Measurements from ENCODE around the gene RASGRF1. TPM values are rescaled to one million over a fixed set of nuclear protein-coding genes. Genes with fewer than 3 reads are reported as not detected.
"Not testable (repeated sequence)": the region's sequence is repeated elsewhere in the genome, so short reads cannot be mapped to it uniquely, and the experiment has no call there.

The RASGRF1 gene
- polyA plus RNA-seq, 5 donors, result 6.7 to 39.9 (median 20.7) TPM

DNA sequence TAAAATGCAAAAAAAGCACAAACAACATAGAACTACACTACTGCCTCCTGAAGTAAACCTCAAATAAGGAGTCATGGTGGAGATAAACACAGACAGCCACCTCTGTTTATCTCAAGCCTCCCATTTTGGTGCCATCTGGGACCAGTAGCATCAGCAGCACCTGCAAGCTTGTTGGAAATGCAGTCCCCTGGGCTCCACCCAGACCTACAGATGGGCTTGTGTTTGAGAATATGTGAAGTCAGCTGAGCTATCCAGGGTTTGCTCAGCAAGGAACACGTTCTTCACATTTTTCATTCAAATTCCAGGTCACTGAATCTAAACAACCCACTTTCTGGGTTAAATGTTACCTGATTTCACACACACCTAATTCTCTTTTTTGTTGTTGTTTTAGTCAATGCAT is 45.5 kb downstream of the RASGRF1 start:
- DNase-seq, result no peak

DNA sequence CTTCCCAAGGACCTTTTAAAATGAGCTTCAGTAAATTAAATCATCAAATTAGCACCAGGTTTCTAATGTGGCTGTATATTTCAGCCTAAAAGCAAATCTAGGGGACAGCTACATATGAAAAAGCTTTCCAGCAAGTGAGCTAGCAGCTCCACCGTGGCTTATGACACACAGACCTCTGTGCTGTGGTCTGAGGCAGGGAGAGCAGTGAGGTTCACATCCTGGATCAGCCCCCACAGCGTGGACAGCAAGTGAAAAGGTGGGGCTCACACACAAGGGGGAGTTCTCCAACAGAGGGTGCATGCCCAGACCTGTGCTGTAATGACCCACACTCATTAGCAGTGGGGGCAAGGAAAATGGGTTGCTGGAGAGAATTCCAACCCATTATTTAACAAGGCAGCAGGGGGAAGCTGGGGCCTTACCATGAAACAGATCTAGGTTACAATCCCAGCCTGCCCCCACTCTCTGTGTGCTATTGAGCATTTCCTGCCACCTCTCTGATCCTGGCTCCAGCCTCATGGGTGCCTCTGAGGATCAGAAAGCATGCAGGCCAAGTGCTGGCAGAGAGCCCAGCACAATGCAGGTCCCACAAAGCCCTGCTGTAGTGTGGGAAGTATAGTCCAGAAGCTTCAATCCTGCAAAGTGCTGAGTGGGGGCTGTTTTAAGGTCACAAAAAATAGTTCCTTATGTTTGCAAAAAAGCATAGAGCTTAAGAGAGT is 48.2 kb downstream of the RASGRF1 start:
- DNase-seq, result no peak

DNA sequence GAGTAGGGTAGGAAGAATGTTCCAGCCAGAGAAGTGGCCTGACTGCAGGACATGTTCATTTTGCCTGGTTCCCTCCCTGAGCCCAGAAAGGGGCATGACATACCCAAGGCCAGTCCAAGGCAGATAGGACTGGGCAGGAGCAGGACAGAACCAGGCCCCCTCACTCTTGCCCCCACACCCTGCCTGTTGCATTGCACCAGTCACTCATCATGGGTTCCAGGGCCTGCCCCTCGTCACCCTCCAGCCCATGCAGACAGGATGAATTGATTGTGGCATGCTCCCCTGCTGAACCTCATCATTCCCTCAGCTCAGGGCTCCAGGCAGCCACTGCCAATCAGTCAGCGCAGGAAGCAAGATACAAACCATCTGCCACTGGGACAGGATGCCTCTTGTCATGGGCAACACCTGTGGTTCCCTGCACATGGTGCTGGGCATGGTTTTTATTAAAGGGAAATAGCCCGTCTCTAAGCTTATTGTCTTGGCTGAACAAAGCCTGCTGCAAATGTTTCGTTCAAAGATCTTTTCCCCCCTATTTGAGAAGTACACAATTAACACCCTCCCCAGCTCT is 48.9 kb downstream of the RASGRF1 start:
- no peak for DNase-seq

DNA sequence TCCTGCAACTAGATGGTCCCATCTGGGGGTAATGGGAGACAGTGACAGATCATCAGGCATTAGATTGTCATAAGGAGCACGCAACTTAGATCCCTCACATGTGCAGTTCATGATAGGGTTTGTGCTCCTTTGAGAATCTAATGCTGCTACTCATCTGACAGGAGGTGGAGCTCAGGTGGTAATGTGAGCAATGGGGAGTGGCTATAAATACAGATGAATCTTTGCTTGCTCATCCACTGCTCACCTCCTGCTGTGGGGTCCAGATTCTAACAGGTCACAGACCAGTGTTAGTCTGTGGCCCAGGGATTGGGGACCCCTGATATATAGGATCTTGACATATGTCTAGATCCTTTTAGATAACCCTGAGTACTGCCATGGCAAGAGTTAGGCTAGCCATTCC is 52.7 kb downstream of the RASGRF1 start:
- DNase-seq, result no peak

DNA sequence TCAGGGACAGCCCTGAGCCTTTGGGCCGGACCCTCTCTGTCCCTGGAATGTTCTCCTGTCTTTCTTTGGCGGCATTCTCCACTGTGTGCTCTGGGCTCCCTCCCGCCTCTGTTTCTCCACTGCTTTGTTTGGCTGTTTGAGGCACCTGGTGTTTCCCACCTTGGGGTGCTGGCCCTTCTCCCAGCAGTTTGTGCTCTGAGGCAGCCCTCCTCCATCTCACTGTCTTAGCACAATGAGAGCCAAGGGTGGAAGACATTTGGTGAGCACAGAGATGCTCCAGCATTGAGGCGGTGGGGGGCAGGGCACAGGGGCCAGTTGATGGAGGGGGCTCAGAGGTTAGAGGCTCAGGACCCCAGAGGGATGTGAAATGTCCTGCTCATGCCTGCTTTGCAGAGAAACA is 54.3 kb downstream of the RASGRF1 start:
- no peak for DNase-seq

DNA sequence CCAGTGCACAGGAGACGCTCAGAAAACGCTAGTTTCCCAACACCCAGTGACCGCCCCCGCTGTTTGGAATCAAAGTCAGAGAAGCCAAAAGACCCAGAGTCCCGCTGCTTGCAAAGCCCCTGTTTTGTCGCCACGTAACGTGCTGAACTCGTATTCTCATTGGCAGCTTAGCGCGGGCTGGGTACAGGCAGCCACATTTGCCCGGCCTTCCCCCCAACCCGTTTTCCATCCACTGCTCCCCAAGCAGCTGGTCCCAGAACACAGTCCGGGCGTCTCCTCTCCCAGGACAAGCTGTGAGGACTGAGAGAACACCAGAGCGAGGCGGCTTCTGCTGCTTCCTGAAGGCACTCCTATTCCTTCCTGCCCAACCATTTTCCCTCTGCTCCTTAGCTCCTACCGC is 54.8 kb downstream of the RASGRF1 start:
- DNase-seq, result no peak

DNA sequence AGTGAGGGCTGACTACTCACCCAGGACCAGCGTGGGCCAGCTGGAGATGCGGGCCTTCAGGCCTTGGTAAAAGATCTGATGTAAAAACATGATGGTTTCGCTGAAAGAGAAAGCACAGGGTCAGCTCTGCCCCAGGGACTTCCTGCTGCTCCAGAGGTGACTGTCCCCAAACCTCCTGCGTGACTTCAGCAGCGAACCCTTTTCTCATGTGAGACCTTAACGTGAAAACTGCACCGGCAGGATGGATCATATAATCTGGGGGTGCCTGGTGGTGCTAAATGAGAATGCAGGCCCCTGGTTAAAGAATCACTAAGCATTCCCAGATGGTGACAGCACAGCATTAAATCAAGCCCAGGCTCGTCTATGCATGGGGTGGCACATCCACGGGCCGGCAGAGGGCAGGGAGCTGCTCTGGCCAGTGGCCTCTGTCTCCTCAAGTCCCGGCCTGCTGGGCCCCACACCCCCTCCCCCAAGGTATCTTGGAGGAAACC is 55.4 kb downstream of the RASGRF1 start:
- no peak for DNase-seq

DNA sequence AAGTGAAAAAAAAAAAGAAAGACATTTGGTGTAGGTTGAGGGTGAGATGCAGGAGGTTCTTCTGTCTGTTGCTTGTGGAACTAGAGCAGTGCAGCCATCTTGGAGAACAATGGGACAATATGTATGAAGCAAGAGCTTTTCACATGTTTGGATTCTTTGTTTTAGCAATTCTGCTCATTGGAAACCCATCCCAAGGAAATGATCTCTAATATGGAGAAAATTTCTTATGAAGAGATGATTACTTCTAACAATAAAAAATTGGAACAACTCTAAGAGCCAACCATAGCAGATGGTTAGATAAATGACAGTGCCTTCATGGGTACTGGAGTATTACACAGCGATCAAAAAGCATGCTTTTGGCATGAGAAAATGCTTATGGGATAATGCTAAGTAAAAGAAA is 56.3 kb downstream of the RASGRF1 start:
- no peak for DNase-seq

DNA sequence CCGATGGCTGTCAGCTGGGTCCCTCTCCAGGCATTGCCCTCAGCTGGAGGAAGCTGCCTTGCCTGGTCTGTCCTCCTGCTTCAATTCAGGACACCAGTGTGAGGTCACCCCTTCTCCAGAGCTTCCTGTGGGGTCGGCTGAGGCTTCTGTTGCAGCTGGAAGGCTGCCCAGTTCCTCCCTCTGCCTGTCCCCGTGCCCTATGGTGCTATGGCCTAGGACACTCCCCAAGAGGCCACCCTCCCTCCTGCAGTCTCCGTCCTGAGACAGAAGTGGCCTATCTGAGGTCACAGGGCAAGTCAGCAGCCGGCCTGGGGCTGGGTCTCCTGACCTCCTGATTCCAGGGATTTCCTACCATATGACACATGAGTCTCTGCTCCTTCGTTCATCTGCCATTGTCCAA is 57.9 kb downstream of the RASGRF1 start:
- no peak for DNase-seq

DNA sequence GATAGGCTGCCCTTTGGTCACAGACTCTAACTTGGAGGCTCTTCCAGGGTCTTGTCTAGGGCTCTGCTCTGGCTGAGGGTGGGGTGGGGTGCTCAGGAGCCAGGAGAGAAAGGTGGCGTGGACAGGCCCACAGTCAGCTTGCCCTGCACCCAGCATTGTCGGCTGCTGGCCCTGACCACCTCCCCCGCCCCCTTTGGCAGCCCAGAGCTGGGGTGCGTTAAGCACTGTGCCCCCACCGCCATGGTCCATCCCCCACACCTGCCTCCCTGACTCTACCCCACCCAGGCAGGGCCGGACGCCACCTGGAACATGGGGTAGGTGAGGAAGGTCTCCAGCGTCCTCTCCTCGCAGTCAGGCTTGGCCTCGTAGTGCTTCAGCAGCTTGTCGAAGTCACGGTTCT is 58.8 kb downstream of the RASGRF1 start:
- no peak for DNase-seq

DNA sequence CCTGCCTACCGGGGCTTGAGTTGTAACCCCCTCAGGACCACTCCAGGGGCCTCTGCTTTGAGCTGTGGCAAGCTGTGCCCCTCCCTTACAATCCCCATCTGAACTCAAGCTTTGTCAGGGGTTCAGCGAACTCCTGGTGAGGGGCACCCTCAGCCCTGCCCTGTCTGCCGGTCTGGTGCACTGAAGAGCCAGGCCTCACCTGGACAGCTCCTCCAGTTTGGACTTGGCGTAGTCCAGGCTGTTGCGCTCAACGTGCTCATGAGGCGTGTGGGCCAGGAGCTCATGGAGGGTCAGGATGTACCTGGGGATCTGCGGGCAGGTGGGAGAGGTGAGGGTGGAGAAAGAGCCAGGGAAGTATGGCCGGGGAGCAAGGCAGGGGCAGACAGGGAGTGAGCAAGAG is 59.4 kb downstream of the RASGRF1 start:
- no peak for DNase-seq

DNA sequence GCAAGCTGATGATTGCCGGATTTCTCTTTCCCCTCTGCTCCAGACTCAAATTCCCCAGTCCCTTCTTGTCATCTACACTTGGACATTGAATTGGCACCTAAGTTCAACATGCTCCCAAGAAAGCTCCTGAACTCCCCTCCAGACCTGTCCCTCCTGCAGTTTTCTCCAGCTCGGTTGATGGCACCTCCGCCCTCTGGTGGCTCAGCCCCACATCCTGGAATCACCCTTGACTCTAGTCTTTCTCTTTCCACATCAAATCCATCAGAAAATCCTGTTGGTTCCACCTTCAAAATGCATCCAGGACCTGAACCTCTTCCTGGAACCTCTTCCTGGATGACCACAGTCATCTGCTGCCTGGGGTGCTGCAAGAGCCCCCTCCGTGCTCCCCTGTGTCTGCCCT is 60.1 kb downstream of the RASGRF1 start:
- DNase-seq, result no peak

DNA sequence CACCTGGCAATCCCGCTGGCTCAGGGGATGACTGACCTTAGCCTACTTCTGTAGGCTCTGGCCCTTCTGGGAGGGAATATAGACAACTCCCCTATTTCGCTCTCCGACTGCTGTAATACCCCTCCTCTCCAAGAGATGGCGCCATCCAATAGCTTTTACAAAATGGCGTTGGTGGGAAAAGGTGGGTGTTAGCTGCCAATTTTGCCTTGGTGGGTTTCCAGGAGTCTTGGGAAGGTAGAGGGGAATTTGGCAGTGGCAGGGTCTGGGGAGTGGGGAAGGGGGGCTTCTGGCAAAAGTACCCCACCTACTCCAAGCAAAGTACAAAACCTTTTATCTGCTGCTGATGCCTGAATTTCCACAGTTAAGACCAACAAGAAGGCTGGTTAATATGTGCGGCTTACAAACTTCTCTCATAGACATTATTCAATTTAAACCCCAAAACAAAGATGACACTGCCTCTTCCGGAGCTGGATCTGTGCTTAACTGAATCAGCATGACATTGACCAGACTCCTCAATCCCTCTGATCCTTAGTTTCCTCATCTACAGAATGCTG is 62.1 kb downstream of the RASGRF1 start:
- no peak for DNase-seq

DNA sequence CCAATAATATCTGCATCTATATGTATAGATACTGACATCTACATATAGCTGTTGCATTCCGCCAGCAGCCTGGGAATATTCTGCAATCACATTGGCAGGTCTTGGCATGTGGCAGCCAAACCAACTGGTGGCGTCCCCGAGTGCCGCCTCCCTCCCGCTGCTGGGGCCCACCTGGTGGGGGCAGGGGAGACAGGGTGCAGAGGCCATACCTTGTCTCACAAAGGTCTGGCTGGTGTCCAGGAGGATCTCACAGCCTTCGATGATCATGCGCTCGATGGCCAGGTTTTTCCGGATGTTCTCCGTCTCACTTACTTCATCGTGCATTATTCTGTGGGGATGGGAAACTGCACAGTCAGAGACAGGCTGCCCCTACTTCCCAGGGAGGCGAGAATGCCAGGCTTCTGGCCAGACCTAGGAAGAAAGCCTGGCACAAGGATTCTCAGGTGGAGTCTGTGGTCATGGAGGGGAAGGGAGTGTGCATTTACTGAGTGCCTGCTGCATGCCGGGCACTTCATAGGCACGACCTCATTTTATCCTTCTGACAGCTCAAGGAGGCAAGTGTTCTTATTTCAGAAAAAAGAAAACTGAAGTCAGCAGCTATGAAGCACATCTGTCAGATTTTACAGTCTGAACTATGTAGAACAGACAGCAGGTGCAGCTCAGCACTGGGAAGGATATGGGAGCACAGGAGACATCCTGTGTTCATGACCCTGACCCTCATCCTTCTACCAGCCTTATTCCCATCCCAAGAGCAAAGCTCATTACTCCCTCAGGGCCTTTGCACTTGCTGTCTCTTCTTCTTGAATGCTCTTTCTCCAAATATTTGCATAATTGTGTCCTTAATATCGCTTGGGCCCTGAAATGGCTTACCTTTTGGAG is 62.8 kb downstream of the RASGRF1 start:
- DNase-seq, result no peak

DNA sequence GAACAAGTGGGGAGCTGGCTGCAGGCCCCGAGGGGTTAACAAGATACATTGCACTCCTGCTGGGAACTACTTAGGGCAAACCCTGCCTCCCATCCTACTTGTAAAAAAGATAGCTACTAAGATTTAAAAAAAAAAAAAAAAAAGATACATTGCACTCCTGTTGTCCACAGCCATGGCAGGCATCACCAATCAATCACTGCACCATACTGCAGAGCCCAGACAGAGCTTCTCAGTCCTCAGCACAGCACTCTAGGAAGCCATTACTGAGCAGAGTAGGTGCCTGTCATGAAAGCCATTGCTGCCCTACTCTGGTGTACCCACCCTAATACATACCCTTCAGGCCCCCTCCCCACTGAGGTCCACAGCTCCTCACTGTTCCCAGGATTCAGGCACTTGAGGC is 64.8 kb downstream of the RASGRF1 start:
- DNase-seq, result no peak

DNA sequence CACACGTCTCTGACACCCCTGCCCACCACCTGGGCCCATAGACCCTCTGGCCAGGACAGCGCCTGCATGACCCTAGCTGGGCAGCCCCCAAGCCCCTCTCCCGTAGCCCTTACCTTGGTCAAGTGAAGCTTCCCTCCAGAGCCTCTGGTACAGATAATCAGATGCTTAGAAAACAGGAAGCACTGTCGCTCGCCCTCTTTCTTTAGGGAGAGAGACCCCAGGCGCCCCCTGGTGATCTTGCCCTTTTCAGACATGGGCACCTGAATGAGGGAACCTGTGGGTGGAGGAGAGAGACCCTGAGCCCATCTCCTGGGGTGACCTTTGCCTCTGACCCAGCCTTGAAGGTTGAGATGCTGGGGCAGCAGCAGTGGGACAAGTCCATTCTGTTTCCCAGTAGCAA is 65.4 kb downstream of the RASGRF1 start:
- no peak for DNase-seq

DNA sequence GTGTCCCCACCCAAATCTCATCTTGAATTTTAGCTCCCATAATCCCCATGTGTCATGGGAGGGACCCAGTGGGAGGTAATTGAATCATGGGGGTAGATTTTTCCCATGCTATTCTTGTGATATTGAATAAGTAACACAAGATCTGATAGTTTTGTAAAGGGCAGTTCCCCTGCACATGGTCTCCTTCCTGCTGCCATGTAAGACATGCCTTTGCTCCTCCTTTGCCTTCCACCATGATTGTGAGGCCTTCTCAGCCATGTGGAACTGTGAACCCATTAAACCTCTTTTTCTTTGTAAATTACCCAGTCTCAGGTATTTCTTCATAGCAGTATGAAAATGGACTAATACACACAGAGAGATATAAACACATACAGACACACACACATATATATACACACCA is 66.1 kb downstream of the RASGRF1 start:
- not testable (repeated sequence) for DNase-seq

DNA sequence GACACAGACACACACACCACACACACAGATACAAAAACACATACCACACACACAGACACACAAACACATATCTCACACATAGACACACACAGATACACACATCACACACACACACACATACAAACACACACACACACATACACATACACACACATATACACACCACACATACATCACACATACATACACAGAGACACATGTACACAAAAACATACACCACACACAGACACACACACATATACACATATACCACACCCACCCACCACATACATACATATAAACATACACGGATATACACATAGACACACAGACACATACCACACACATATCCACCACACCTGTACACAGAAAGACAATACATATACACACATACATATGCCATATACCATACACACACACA is 66.7 kb downstream of the RASGRF1 start:
- DNase-seq, result no peak

DNA sequence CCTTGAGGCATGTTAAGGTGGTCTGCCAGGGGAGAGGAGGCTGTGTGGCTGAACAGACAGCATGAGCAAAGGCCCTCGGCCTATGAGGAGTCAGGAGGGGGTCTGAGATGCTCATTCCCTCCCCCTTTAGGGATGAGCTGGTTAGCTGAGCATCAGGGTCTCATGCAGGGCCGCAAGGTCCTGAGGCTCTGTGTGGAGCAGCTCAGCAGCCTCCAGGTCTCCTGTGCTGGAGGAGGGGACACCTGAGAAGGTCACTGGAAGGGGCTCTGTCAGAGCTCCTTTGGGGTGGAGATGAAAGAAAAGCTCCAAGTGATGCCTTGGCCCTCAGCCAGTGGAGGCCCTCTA is 67.1 kb downstream of the RASGRF1 start:
- DNase-seq, result no peak

DNA sequence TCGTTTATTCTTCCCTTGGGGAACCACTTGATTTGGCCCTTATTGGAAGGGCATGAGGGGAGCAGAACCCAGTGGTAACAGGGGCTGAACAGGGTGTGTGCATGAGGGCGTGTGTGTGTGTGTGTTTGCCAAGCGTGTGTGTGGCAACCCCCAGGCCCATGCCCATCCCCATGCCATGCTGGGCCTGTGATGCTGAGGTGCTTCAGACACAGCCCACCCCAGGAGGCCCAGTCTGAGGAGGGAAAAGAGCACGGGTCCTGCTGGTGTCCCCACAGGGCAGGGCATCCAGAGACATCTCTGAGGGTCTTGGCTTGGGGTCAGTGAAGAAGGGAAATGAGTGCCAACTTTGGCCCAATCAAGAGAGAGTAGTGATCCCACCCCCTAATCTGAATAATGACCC is 71.6 kb downstream of the RASGRF1 start:
- DNase-seq, result no peak

DNA sequence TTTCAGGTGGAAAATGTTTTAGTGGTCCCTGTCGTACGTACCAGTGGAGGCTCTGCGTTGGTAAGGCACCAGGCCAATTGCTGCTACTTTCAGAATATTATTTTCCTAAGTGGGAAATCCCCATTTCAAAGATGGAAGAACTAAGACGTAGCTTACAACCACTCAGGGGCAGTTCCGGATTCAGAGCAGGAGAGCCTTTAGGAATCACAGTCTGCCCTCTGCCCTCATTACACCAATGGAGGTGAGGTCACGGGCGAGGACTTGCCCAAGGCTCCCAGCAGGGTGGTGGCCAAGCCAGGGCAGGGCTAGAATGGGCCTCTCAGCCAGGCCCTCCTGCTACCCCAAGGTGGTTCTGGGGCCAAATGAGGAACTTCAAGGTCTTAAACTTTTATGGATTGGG is 72.6 kb downstream of the RASGRF1 start:
- DNase-seq, result no peak

DNA sequence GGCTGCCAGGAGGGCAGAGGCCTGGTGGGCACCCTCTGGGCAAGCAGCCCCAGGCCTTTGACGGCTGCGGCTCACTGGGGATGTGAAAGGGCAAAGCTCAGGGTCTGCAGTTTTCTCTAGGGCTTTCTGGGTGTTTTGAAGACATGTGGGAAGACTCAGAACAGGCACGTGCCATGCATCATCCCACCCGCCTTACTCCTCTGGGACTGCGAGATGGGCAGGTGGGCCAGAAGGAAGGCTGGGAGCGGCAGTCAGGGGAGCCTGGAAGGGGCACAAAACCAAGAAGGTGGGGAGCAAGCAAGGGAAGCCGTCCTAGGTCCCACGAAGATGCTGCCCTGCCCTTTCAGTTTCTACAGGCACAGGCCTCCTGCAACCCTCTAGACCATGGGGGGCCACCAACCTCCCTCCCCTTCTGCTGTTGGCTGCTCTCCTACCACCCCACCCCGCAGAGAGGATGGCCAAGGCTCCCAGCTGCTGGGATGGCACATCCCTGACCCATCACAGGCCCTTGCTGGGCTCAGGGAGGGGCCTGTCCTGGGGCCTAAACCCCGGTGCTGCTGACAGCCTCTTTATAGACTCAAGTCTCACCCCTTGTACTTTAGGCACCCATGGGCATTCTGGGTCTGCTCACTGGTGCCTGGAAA is 73.9 kb downstream of the RASGRF1 start:
- no peak for DNase-seq

Data from right lung (tissue), 5 donors.